Activated T-helper 17 cell treated with anti-CD3 and anti-CD28 coated beads, Interleukin-2, amount 50 U/mL, for 72 hours (primary cell): ENCODE results near the gene ZNF609. TPM values are rescaled to one million over a fixed set of nuclear protein-coding genes. Genes with fewer than 3 reads are reported as not detected.
"Not testable (repeated sequence)": the region's sequence is repeated elsewhere in the genome, so short reads cannot be mapped to it uniquely, and the experiment has no call there.

ENCODE experiments used
- ATAC-seq: fragments of 150-1000 bp; cut with Tn5 transposase; replicated peaks from 2 replicates; pipeline ENCODE4 v1.10.0; 2021; ENCODE audit warnings: mild to moderate bottlenecking, moderate library complexity
- H3K27ac Mint-ChIP-seq: one replicate; pipeline ENCODE4 v1.8.0; 2022; ENCODE audit warnings: mixed read lengths
- H3K27me3 Mint-ChIP-seq: one replicate; pipeline ENCODE4 v1.8.0; 2022; ENCODE audit warnings: mixed read lengths
- H3K36me3 Mint-ChIP-seq: one replicate; pipeline ENCODE4 v1.8.0; 2022; ENCODE audit warnings: low read depth, mild to moderate bottlenecking, mixed read lengths
- H3K4me1 Mint-ChIP-seq: one replicate; pipeline ENCODE4 v1.8.0; 2022; ENCODE audit warnings: mixed read lengths
- H3K4me3 Mint-ChIP-seq: one replicate; pipeline ENCODE4 v1.8.0; 2022; ENCODE audit warnings: mild to moderate bottlenecking, mixed read lengths
- H3K9me3 Mint-ChIP-seq: one replicate; pipeline ENCODE4 v1.8.0; 2022; ENCODE audit warnings: mixed read lengths
- total RNA-seq, 2 donors: library from RNA; stranded (reverse); gene quantifications; one replicate each; pipeline ENCODE4 v1.2.3, GENCODE V29; 2022

Gene ZNF609
- total RNA-seq, 2 donors from 2014 or later, result 27.3 to 41.2 TPM

GRCh38 chr15:64466408-64467141 is 6.2 kb downstream of the ZNF609 start:
- peaks cover 41% of the 10 kb centered on the region for H3K36me3 Mint-ChIP-seq
- H3K4me3 Mint-ChIP-seq, result peak overlapping the region; percentile 9
- no peaks in the 10 kb centered on the region for H3K27me3 Mint-ChIP-seq
- H3K9me3 Mint-ChIP-seq, result no peaks in the 10 kb centered on the region
- ATAC-seq, result no peak
- peaks cover 38% of the 10 kb centered on the region for H3K4me1 Mint-ChIP-seq
- peak overlapping the region; percentile 42 for H3K27ac Mint-ChIP-seq

- Mint-ChIP-seq H3K27me3 (no peaks in the 10 kb centered on the region), H3K27ac (no peak overlapping the region), H3K4me1 (peaks cover 23% of the 10 kb centered on the region), H3K36me3 (peaks cover 42% of the 10 kb centered on the region), H3K4me3 (no peak overlapping the region), H3K9me3 (no peaks in the 10 kb centered on the region)
- ATAC-seq, result no peak
These were observed 11.8 kb downstream of the ZNF609 start for GRCh38 chr15:64472161-64472560.

DNA sequence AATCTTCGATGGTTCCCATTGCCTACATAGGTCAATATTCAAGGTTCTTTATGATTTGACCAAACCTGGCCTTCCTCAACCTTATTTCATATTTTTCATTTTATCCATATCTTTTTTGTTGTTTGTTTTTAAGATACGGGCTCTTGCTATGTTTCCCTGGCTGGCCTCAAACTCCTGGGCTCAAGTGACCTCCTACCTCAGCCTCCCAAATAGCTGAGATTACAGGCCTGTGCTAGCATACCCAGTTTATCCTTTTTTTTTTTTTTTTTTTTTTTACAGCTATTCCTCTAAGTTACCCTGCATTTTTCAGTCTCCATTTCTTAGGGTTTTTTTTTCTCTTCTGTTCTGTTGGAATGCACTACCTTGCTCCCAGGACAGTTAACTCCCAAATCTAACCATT is 14.5 kb downstream of the ZNF609 start:
- Mint-ChIP-seq H3K9me3 (no peaks in the 10 kb centered on the region), H3K36me3 (peaks cover 30% of the 10 kb centered on the region), H3K27ac (no peak overlapping the region), H3K4me1 (peaks cover 11% of the 10 kb centered on the region), H3K27me3 (no peaks in the 10 kb centered on the region), H3K4me3 (no peak overlapping the region)
- no peak for ATAC-seq

DNA sequence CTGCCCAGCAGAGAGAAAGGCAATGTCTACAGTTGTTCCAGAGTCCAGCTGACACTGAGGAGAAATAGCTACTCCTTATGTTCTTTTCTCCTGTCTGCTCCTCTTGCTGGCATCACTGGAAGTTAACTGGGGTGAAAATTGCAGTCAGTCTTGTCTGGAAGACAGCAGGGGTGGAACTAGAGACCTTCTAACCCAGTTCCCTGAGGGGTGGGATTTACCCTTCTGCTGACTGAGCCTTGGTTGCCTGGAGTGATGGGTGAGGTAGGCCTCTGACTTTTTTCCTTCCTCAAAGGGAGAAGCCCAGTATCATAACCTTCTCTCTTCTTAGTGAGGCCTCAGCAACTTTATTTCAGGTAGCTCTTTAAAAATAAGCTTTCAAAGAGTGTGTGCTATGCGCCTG is 16.2 kb downstream of the ZNF609 start:
- Mint-ChIP-seq H3K27me3 (no peaks in the 10 kb centered on the region), H3K4me3 (no peak overlapping the region), H3K36me3 (peaks cover 23% of the 10 kb centered on the region), H3K9me3 (no peaks in the 10 kb centered on the region), H3K27ac (peak overlapping the region; percentile 25), H3K4me1 (peaks cover 11% of the 10 kb centered on the region)
- ATAC-seq, result no peak

GRCh38 chr15:64478863-64479262 is 18.5 kb downstream of the ZNF609 start:
- ATAC-seq, result no peak
- Mint-ChIP-seq H3K27ac (peak overlapping the region; percentile 46), H3K4me3 (no peak overlapping the region), H3K4me1 (peaks cover 11% of the 10 kb centered on the region), H3K27me3 (no peaks in the 10 kb centered on the region), H3K36me3 (peaks cover 23% of the 10 kb centered on the region), H3K9me3 (no peaks in the 10 kb centered on the region)

- Mint-ChIP-seq H3K27me3 (no peaks in the 10 kb centered on the region), H3K36me3 (peaks cover 12% of the 10 kb centered on the region), H3K27ac (no peak overlapping the region), H3K4me3 (no peak overlapping the region), H3K4me1 (peaks cover 11% of the 10 kb centered on the region), H3K9me3 (no peaks in the 10 kb centered on the region)
- ATAC-seq, result no peak
These were observed 20.5 kb downstream of the ZNF609 start for GRCh38 chr15:64480891-64481290.

DNA sequence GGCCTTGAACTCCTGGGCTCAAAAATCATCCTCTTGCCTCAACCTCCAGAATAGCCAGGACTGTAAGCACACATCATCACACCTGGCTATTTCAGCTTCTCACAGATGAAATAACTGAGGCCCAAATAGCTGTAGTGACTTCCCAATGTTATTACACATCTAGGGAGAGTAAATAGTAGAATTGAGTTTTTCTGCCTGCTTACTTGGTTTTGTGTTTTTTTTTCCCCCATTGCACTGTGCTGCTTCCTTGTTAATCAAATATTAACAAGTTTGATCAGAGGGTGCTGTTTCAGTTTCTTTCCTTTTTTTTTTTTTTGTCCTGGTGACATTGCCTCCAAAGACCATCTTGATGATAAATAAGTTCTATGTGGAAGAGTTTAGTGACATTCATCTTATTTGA is 23.4 kb downstream of the ZNF609 start:
- Mint-ChIP-seq H3K36me3 (peaks cover 14% of the 10 kb centered on the region), H3K9me3 (no peaks in the 10 kb centered on the region), H3K27me3 (no peaks in the 10 kb centered on the region), H3K4me3 (no peak overlapping the region), H3K27ac (peak overlapping the region; percentile 4), H3K4me1 (peaks cover 5% of the 10 kb centered on the region)
- no peak for ATAC-seq

GRCh38 chr15:64485796-64486195 is 25.4 kb downstream of the ZNF609 start:
- H3K4me1 Mint-ChIP-seq, result peaks cover 5% of the 10 kb centered on the region
- ATAC-seq, result peak; percentile 44
- no peak overlapping the region for H3K27ac Mint-ChIP-seq
- no peaks in the 10 kb centered on the region for H3K9me3 Mint-ChIP-seq
- no peak overlapping the region for H3K4me3 Mint-ChIP-seq
- no peaks in the 10 kb centered on the region for H3K27me3 Mint-ChIP-seq
- peaks cover 11% of the 10 kb centered on the region for H3K36me3 Mint-ChIP-seq

- no peak overlapping the region for H3K4me3 Mint-ChIP-seq
- no peak overlapping the region for H3K27ac Mint-ChIP-seq
- H3K27me3 Mint-ChIP-seq, result no peaks in the 10 kb centered on the region
- H3K9me3 Mint-ChIP-seq, result no peaks in the 10 kb centered on the region
- ATAC-seq, result no peak
- H3K36me3 Mint-ChIP-seq, result peaks cover 8% of the 10 kb centered on the region
- H3K4me1 Mint-ChIP-seq, result peaks cover 17% of the 10 kb centered on the region
These were observed 30.4 kb downstream of the ZNF609 start for GRCh38 chr15:64490598-64491259.

DNA sequence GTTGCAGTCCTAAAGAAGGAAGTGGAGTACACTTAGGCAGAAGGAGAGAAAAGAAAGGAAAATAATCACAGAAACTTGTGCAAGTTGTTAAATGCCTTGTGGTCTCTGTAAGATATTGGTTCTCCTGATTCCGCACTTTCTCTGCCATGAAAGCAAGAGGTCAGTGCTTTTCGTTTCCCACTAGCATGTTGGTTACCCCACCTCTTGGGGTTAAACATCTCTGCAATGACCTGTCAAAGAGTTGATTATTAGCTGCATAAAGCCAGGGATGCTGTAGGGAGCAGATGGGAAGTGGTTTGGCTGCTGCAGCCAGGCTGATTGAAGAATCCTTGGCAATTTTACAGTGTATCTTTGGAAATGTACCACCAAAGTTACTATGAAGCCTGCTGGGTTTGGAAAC is 33.3 kb downstream of the ZNF609 start:
- H3K36me3 Mint-ChIP-seq, result peaks cover 25% of the 10 kb centered on the region
- no peaks in the 10 kb centered on the region for H3K27me3 Mint-ChIP-seq
- H3K4me1 Mint-ChIP-seq, result peaks cover 29% of the 10 kb centered on the region
- H3K27ac Mint-ChIP-seq, result peak overlapping the region; percentile 77
- no peak overlapping the region for H3K4me3 Mint-ChIP-seq
- ATAC-seq, result no peak
- H3K9me3 Mint-ChIP-seq, result no peaks in the 10 kb centered on the region

- not testable (repeated sequence) for H3K27ac Mint-ChIP-seq, ATAC-seq, H3K27me3 Mint-ChIP-seq, H3K4me3 Mint-ChIP-seq, H3K9me3 Mint-ChIP-seq
- peaks cover 50% of the 10 kb centered on the region for H3K4me1 Mint-ChIP-seq
- peaks cover 45% of the 10 kb centered on the region for H3K36me3 Mint-ChIP-seq
These were observed 35.6 kb downstream of the ZNF609 start for GRCh38 chr15:64495968-64496367.

- no peak for ATAC-seq
- peaks cover 63% of the 10 kb centered on the region for H3K4me1 Mint-ChIP-seq
- no peak overlapping the region for H3K4me3 Mint-ChIP-seq
- peak overlapping the region; percentile 51 for H3K27ac Mint-ChIP-seq
- H3K9me3 Mint-ChIP-seq, result no peaks in the 10 kb centered on the region
- H3K36me3 Mint-ChIP-seq, result peaks cover 63% of the 10 kb centered on the region
- H3K27me3 Mint-ChIP-seq, result no peaks in the 10 kb centered on the region
These were observed 40.5 kb downstream of the ZNF609 start for GRCh38 chr15:64500695-64501395.

- peaks cover 58% of the 10 kb centered on the region for H3K36me3 Mint-ChIP-seq
- no peak for ATAC-seq
- H3K4me1 Mint-ChIP-seq, result peaks cover 59% of the 10 kb centered on the region
- H3K4me3 Mint-ChIP-seq, result no peak overlapping the region
- no peaks in the 10 kb centered on the region for H3K27me3 Mint-ChIP-seq
- H3K9me3 Mint-ChIP-seq, result no peaks in the 10 kb centered on the region
- H3K27ac Mint-ChIP-seq, result peak overlapping the region; percentile 51
These were observed 41.0 kb downstream of the ZNF609 start for GRCh38 chr15:64501396-64501715.

- no peaks in the 10 kb centered on the region for H3K27me3 Mint-ChIP-seq
- no peak for ATAC-seq
These were observed 41.8 kb downstream of the ZNF609 start for GRCh38 chr15:64502151-64502550.

GRCh38 chr15:64502551-64502950 is 42.2 kb downstream of the ZNF609 start:
- Mint-ChIP-seq H3K36me3 (peaks cover 57% of the 10 kb centered on the region), H3K27ac (peak overlapping the region; percentile 51), H3K9me3 (no peaks in the 10 kb centered on the region), H3K4me1 (peaks cover 63% of the 10 kb centered on the region), H3K4me3 (peak overlapping the region; percentile 58), H3K27me3 (no peaks in the 10 kb centered on the region)
- ATAC-seq, result peak; percentile 62

More at GRCh38 chr15:64502151-64502550, 41.8 kb downstream of the ZNF609 start:
- peaks cover 62% of the 10 kb centered on the region for H3K4me1 Mint-ChIP-seq
- peaks cover 57% of the 10 kb centered on the region for H3K36me3 Mint-ChIP-seq
- peak overlapping the region; percentile 58 for H3K4me3 Mint-ChIP-seq
- H3K9me3 Mint-ChIP-seq, result no peaks in the 10 kb centered on the region
- H3K27ac Mint-ChIP-seq, result peak overlapping the region; percentile 51
